Measurements from ENCODE around the gene LCN15.

LCN15 gene

GRCh38 chr9:136740971-136741882 lies 23.1 kb downstream of the LCN15 start:
- no peak for DNase-seq (ENCODE audit: low read depth)

- no peak for DNase-seq (ENCODE audit: low read depth)
Measured at GRCh38 chr9:136740491-136740890, 23.8 kb downstream of the LCN15 start.

DNA sequence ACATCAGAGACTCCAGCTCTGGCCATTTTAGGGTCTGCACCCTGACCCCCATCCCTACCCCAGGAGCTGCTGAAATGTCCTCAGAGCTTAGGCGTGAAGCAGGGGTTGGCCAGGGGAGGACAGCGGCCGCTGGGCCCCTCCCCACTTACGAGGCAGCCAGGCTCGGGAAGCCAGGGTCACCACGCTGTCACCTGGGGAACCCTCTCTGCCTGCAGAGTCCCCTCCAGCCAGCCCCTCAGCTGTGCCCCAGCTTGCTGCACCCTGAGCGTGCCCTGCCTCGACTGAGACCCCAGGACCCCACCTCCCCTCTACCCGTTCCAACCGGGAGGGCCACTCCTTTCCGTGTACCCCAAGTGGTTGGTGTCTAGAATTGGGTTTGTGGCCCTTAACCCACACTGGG lies 24.2 kb downstream of the LCN15 start:
- DNase-seq (ENCODE audit: low read depth) = no peak

GRCh38 chr9:136739509-136739908 lies 24.8 kb downstream of the LCN15 start:
- no peak for DNase-seq (ENCODE audit: low read depth)

DNA sequence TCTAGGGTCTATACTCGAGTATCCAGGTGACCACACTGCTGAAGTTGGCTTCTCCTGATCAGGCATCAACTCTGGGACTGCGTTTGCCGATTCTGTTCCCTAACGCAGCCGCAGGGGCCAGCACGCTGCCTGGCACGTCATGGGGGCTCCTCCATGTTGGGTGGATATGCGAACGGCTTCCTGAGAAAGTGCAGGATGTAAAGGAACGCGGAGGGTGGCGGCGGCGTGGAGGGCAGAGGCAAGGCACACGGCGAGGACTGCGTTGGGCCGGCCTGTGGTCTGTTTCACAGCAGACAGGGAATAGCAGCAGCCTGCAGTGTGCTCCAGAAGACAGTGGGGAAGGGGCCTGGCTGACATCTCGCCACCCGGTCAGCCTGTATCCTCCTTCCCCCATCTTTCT lies 25.4 kb downstream of the LCN15 start:
- no peak for DNase-seq (ENCODE audit: low read depth)

DNA sequence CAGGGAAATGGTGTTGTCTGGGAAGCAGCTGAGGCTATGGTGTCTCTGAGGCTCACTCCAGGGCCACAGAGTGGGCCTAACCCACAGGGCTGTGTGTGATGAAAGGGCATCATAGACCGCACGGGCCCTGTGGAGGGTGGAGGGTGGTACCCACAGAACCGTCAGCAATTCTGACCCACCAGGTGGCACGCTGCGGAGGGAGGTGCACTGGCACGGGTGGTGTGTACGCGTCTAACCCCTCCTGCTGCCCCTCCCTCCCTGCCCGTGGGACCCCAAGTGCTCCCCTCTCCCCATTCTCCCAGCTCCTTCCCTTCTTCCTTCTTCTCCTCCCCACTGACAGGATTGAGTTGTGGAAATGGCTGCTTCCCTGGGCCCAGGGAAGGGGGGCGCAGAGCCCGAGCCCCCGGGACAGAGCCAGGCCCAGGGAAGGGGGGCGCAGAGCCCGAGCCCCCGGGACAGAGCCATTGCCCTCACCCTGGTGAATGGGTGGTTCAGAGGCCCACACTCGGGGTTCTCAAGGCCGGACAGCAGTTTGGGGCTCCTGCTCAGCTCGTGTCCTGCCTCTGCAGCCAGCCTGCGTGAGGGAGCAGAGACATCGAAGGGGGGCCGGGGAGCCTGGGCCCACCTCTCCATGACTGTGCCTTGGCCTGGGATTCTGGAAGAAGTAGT lies 28.4 kb downstream of the LCN15 start:
- DNase-seq (ENCODE audit: low read depth) = no peak

DNA sequence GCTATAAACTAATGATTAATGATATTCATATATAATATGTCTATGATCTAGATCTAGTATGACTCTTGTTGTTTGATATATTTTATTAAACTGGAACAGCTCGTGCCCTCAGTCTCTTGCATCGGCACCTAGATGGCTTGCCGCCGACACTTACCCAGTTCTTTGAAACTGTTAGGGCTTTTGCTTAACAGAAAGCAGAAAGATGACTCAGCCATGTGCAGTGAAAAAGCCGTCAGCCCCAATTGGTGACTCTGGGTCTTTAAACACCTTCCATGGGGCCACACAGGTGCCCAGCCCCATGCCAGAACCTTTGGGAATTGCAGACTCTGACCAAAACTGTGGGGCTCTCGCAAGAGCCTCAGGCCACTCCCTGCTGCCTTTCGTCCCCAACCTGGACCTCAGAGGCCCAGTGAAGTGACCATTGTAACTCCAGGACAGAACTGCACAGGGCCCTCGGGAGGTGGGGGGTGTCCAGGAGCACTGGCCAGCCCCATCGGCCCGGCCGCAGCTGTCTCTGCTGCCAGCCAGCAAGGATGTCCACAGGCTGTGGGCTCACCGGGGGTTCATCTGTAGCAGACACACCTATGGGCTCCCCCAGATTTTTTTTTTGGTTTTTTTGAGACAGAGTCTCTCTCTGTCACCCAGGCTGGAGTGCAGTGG lies 29.4 kb downstream of the LCN15 start:
- DNase-seq (ENCODE audit: low read depth) = no peak

GRCh38 chr9:136733611-136734010 lies 30.7 kb downstream of the LCN15 start:
- DNase-seq (ENCODE audit: low read depth) = no peak

- DNase-seq (ENCODE audit: low read depth) = no peak
Measured at GRCh38 chr9:136732444-136733178, 31.7 kb downstream of the LCN15 start.

- no peak for DNase-seq (ENCODE audit: low read depth)
Measured at GRCh38 chr9:136729926-136730325, 34.4 kb downstream of the LCN15 start.

DNA sequence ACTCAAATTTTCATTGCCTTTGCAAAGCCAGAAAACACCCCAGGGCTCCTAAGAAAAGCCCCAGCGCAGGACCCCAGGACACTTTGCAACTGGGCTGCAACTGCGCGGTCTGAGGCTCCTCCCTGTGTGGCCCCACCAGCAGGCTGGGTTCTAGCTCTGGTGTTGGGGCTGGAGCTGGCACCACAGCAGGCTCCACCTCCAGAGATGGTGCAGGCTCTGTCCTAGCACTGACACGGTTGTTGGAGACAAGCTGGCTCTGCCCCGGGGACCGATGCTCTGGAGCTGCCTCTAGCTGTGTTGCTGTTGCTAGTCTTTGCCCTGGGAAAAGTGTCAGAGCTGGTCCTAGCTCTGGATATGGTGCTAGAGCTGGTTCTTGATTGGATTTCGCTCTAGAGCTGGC lies 35.2 kb downstream of the LCN15 start:
- no peak for DNase-seq (ENCODE audit: low read depth)

DNA sequence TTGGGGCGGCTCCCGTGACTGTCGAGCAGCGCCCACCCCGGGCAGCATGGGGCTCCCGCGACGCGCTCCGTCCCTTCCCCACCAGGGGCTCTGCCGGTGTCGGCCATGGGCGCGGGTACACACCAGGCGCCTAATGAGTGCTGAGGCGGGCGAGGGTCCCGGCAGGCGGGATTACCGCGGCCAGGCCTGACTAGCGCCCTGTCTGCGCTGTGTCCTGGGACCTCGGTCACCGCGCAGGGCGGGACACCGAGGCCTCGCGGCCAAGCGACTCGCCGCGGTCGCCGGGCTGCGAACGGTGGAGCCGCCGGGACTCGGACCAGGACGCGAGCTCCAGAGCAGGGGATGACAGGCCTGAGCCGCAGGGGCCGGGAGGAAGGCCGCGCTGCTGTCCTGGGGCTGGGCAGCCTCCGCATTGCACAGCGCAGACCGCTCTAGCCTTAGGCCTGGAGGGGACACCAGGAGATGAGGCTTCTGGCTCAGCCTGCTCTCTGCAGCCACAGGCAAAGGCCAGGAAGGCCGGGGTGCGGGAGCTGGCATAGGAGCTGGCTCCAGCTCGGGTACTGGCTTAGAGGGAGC lies 35.7 kb downstream of the LCN15 start:
- no peak for DNase-seq (ENCODE audit: low read depth)

DNA sequence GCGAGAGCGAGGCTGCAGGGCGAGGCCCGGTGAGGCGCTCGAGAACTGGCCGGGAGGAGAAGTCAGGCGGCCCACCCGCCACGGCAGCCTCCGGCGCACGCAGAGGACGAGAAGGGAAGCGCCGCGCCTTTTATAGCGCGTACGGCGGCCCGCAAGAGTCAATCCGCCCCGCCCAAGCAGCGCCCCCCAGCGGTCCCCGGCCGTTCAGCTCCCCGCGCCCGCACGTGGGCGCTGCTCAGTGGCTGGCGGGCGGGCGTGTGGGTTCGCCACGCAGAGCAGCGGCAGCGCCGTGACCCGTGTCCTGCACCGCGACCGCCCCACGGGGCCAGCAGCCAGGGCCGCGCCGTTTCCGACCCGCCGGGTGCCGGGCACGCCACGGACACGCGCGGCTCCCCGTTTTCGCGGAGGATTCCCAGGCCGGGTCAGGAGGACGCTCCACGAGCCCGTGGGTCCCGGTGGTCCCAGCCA lies 36.2 kb downstream of the LCN15 start:
- peak; percentile 89 for DNase-seq (ENCODE audit: low read depth)

DNA sequence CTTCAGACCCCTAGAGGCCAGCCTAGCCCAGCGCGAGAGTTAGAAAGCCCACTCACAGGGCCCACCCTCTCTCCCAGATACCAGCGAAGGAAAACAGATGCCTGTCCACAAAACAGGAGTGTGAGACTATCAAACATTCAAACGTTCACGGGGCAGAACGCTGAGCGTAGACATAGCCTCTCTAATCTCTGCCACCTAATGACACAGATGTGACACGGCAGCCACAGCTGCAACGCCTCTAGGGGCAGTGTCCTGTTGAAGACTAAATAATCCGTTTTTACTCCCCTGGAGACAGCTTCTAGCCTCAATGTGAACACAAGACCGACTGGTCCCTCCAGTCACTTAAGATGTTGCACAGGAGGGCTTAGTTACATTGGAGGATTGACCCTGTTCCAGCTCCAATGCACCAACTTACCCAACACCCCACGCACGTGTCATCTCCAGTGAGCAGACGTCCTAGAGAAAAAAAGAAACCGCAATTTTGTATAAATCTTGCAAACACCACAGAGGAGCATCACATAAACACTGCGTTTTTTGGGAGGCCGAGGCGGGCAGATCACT lies 37.6 kb downstream of the LCN15 start:
- DNase-seq (ENCODE audit: low read depth) = no peak

DNA sequence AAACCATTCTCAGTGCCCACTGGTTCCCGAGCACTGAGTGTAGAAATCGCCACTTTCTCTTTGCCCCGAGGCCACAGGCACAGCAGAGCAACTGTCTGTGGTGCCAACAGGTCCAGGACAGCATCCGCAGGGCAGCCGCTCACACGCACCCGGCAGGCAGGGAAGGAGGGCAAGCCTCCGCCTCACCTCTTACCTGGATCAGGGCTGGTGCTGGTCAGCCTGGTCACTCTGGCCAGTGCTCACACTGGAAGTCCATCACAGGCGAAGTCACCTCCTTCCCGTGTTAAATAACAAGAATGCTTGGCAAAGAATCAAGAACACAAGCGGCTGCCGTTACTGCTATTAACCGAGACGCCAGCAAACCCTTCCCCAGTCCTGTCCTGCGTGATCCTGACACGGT lies 38.2 kb downstream of the LCN15 start:
- DNase-seq (ENCODE audit: low read depth) = no peak

GRCh38 chr9:136725612-136726011 lies 38.7 kb downstream of the LCN15 start:
- no peak for DNase-seq (ENCODE audit: low read depth)

- no peak for DNase-seq (ENCODE audit: low read depth)
Measured at GRCh38 chr9:136724772-136725171, 39.5 kb downstream of the LCN15 start.

DNA sequence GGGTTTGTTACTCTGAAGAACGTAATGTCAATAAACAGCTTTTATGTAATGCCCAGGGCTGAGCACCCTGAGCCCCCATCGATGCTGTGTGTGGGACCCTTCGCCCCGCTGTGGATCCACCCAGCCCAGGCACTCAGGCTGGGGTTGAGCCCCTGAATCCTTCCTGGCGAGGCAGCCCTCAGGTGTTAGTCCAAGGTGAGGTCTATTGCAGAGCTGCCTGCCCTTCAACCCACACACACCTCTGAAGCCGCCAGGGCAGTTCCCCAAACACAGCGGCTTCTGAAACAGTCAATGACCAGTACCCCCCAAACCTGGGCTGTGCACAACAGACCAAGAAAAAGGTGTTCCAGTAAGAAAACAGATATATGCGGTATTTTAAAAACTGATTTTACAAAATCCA lies 40.3 kb downstream of the LCN15 start:
- no peak for DNase-seq (ENCODE audit: low read depth)

DNA sequence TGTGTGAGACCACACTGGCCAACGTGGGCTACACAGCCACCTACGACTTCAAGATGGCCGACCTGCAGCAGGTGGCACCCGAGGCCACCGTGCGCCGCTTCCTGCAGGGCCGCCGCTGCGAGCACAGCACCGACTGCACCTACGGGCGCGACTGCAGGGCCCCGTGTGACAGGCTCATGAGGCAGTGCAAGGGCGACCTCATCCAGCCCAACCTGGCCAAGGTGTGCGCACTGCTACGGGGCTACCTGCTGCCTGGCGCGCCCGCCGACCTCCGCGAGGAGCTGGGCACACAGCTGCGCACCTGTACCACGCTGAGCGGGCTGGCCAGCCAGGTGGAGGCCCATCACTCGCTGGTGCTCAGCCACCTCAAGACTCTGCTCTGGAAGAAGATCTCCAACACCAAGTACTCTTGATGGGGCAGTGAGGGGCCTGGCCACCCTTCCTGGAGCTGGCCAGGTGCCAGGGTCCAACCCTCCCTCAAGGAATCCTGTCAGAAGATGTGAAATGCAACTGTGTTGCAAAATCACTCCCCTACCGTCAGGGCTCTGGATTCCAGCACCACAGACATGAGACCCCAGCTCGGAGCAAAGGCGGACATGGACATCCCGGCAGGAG lies 40.8 kb downstream of the LCN15 start:
- no peak for DNase-seq (ENCODE audit: low read depth)

- DNase-seq (ENCODE audit: low read depth) = no peak
Measured at GRCh38 chr9:136722969-136723356, 41.4 kb downstream of the LCN15 start.

Data from stimulated activated CD4-positive, alpha-beta T cell treated with anti-CD3 and anti-CD28 coated beads, Interleukin-2, amount 100 ng/mL, for 4 hours (primary cell).